K562 treated with DMSO at 1 percent for 4 hours (cell line): ENCODE measurements around the gene PIGN. TPM values are rescaled to one million over a fixed set of nuclear protein-coding genes. Genes with fewer than 3 reads are reported as not detected.

ENCODE experiments used
- total RNA-seq: library from RNA; unstranded; fragments of 300-600 nt; gene quantifications from 2 replicates; pipeline ENCODE4 v1.2.3, GENCODE V29; 2022; ENCODE audit not compliant: insufficient read depth

PIGN gene, protein sequence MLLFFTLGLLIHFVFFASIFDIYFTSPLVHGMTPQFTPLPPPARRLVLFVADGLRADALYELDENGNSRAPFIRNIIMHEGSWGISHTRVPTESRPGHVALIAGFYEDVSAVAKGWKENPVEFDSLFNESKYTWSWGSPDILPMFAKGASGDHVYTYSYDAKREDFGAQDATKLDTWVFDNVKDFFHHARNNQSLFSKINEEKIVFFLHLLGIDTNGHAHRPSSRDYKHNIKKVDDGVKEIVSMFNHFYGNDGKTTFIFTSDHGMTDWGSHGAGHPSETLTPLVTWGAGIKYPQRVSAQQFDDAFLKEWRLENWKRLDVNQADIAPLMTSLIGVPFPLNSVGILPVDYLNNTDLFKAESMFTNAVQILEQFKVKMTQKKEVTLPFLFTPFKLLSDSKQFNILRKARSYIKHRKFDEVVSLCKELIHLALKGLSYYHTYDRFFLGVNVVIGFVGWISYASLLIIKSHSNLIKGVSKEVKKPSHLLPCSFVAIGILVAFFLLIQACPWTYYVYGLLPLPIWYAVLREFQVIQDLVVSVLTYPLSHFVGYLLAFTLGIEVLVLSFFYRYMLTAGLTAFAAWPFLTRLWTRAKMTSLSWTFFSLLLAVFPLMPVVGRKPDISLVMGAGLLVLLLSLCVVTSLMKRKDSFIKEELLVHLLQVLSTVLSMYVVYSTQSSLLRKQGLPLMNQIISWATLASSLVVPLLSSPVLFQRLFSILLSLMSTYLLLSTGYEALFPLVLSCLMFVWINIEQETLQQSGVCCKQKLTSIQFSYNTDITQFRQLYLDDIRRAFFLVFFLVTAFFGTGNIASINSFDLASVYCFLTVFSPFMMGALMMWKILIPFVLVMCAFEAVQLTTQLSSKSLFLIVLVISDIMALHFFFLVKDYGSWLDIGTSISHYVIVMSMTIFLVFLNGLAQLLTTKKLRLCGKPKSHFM
- total RNA-seq: 7.8 and 12.8 TPM in 2 replicates

DNA sequence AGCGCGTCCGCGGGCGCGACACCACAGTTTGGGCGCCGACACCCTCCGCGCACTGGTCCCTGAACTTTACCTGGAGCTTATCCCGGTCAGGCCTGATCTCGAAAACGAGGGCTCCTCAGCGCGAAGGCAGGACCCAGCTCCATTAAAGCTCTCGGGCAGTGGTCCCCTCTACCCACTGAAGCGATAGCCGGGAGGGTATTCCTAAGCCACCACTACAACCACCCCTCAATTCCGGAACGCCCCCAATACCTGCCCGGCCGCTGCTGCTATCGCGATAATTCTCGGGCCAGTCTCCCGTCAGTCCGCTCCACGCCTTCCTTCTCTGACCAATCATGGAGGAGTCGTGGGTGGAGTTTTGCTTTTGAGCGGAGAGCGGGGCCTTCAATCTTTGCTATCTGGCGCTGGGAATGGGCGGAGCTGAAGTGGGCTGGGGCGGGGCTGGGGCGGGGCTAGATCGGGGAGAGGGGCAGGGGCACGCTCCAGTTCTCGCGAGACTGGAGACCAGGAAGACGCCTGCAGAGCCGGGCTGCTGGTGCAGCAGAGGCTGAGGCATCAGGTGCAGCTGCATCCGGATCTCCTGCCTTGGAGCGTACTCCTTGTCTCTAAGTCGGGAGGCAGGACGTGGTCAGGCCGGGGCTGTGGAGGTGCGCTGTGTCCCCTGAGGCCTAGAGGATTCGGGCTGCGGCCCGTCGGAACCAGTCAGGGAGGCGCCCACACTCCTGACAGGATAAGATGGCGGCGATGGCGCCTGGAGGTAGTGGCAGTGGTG lies at the start of gene PIGN, which contains the start of gene RELCH:
PIGN (minus strand) TSS at position 283 of the 769 bp plus-strand sequence. CDS start 25,703 bp downstream, outside the sequence.
RELCH (plus strand) TSS at position 482 of the 769 bp plus-strand sequence; CDS start at position 733, 251 bp downstream.

Other genes with a start within 250 kb of the PIGN start
- 3.2 and 4.0 TPM in 2 replicates for gene RELCH, start 199 bp upstream of the PIGN start, total RNA-seq
- not detected in 2 replicates for gene TNFRSF11A, start 138.3 kb upstream of the PIGN start, total RNA-seq